Central memory CD8-positive, alpha-beta T cell (primary cell): ENCODE results near the gene PPP1R9B.

Experiments used
- ATAC-seq: fragments of 150-1000 bp; cut with Tn5 transposase; replicated peaks from 2 replicates; pipeline ENCODE4 v1.10.0; 2022; ENCODE audit warnings: mild to moderate bottlenecking, moderate FRiP score, moderate number of reproducible peaks; ENCODE audit not compliant: poor library complexity, severe bottlenecking; ENCODE audit errors: extremely low read depth
- DNase-seq, 2 donors: peaks; one replicate each; pipeline ENCODE4 v3.0.0; 2021; ENCODE audit warnings: low spot score in 2 of 2
- H3K27ac Mint-ChIP-seq: one replicate; pipeline ENCODE4 v1.8.0; 2022; ENCODE audit warnings: low read depth, mild to moderate bottlenecking, moderate library complexity, mixed read lengths
- H3K27me3 Mint-ChIP-seq: one replicate; pipeline ENCODE4 v1.8.0; 2022; ENCODE audit warnings: mixed read lengths
- H3K36me3 Mint-ChIP-seq: one replicate; pipeline ENCODE4 v1.8.0; 2022; ENCODE audit warnings: mild to moderate bottlenecking, moderate library complexity, mixed read lengths; ENCODE audit not compliant: insufficient read depth
- H3K4me1 Mint-ChIP-seq: one replicate; pipeline ENCODE4 v1.8.0; 2022; ENCODE audit warnings: mixed read lengths
- H3K4me3 Mint-ChIP-seq: one replicate; pipeline ENCODE4 v1.8.0; 2022; ENCODE audit warnings: mild to moderate bottlenecking, moderate library complexity, mixed read lengths
- H3K9me3 Mint-ChIP-seq: one replicate; pipeline ENCODE4 v1.8.0; 2022; ENCODE audit warnings: mixed read lengths

Gene PPP1R9B

DNA sequence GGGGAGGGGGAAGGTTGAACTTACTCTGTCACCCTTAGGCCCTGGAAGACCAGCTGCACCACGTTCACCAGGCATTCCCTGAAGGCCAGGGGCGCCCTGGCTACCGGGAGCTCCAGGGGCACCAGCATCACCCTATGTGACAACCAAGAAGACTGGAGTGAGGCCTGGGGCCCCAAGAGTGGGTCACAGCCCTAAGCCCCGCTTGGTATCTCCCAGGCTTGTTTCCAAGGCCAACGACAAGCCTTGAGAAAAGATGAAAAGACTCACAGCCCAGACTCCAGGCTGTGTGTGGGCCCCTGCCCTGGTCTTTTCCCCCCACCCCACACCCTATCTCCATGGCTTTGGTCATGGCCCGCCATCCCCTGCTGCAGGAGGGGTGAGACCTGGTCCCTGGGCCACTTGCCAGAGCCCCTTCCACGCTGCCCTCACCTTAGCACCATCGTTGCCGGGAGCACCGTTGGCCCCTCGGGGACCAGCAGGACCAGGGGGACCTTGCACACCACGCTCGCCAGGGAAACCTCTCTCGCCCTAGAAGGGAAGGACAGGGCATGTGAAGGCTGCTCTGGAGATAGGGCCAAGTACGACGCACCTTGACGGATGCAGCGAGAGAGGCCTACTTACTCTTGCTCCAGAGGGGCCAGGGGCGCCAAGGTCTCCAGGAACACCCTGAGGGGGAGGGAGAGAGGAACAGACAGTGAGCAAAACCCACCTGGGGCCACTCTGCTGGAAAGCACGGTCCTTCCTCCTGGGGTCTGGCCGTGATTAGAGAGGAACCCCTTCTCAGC is 41.1 kb upstream of the PPP1R9B start:
- ATAC-seq (no peak), DNase-seq (no peak)
- H3K27ac Mint-ChIP-seq: no peak overlapping the region
- H3K27me3 Mint-ChIP-seq: peaks cover 31% of the 10 kb centered on the region
- peaks cover 3% of the 10 kb centered on the region for H3K36me3 Mint-ChIP-seq
- no peaks in the 10 kb centered on the region for H3K4me1 Mint-ChIP-seq
- no peak overlapping the region for H3K4me3 Mint-ChIP-seq
- no peaks in the 10 kb centered on the region for H3K9me3 Mint-ChIP-seq

DNA sequence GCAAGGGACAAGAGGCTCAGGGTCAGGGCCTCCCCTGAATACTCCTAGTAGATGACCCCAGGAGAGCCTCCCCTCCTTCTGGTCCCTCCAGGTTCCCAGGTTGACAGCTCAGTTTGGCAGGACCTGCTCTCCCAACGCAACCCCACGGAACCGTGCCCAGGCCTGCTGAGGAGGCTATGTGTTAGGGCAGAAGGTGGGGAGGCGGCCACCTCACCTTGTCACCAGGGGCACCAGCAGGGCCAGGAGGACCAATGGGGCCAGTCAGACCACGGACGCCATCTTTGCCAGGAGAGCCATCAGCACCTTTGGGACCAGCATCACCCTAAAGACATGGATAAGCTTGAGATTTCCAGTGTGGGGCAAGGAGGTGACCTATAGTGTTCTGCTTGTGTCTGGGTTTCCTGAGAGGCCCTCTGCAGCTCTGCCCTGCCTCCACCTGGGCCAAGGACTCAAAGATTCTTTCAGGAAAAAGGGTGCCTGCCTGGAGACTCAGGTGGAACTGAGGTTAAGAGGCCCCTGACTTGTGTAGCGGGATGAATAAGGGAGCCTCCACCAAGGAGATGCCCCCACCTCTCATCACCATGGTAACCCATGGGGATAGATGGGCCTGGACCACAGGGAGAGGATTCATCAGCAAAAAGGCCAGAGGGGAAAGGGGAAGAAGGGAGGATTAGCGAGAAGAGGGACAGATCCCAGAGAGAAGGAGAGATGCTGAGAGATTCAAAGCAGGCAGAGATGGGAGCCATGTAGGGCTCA is 40.3 kb upstream of the PPP1R9B start:
- H3K4me3 Mint-ChIP-seq: no peak overlapping the region
- H3K36me3 Mint-ChIP-seq: peaks cover 3% of the 10 kb centered on the region
- ATAC-seq (no peak), DNase-seq (no peak)
- no peaks in the 10 kb centered on the region for H3K4me1 Mint-ChIP-seq
- no peak overlapping the region for H3K27ac Mint-ChIP-seq
- H3K27me3 Mint-ChIP-seq: peaks cover 31% of the 10 kb centered on the region
- H3K9me3 Mint-ChIP-seq: no peaks in the 10 kb centered on the region

DNA sequence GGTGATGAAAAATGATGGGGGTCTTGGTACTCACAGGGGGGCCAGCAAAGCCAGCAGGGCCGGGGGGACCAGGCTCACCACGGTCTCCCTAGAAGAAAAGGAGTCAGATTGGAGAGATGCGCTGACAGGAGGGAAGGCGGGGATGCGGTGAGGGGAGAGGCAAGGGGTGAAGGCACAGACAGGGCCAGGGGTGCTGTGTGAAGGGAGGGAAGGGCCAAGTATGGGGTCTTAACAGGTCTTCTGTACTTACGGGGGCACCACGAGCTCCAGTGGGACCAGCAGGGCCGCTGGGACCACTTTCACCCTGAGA is 39.8 kb upstream of the PPP1R9B start:
- DNase-seq (no peak), ATAC-seq (no peak)
- peaks cover 3% of the 10 kb centered on the region for H3K36me3 Mint-ChIP-seq
- H3K4me1 Mint-ChIP-seq: no peaks in the 10 kb centered on the region
- peaks cover 31% of the 10 kb centered on the region for H3K27me3 Mint-ChIP-seq
- no peak overlapping the region for H3K27ac Mint-ChIP-seq
- H3K4me3 Mint-ChIP-seq: no peak overlapping the region
- H3K9me3 Mint-ChIP-seq: no peaks in the 10 kb centered on the region

DNA sequence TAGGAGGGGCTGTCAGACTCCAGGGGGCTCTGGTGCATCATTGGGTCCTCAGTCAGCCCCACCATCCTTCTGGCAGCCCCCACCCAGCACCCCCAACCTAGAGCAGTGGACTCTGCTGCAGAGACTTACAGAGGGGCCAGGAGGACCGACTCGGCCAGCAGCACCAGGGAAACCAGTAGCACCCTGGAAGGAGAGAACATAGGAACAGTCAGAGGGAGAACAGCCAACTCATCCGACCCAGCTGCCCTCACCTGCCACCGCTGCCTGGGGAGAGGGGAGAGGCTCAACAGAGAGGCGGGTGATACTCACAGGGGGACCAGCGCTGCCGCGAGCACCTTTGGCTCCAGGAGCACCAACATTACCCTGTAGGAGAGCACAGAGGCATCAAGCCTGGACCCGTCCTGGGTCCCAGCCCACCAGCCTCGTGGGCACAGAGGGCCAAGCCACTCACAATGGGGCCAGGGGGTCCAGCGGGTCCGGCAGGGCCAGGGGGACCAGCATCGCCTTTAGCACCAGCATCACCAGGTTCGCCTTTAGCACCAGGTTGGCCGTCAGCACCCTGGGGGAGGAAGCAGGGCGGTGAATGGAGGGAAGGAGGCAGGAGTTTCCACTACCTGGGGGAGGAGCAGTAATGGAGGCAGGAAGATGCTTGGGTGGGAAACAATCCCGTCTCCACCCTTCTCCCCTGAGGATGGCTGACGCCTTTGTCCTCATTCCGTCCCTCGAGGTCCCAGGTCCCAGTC is 39.2 kb upstream of the PPP1R9B start:
- no peaks in the 10 kb centered on the region for H3K9me3 Mint-ChIP-seq
- H3K4me1 Mint-ChIP-seq: no peaks in the 10 kb centered on the region
- ATAC-seq: no peak
- DNase-seq: no peak
- H3K4me3 Mint-ChIP-seq: no peak overlapping the region
- H3K27ac Mint-ChIP-seq: no peak overlapping the region
- H3K36me3 Mint-ChIP-seq: peaks cover 3% of the 10 kb centered on the region
- H3K27me3 Mint-ChIP-seq: peaks cover 31% of the 10 kb centered on the region

DNA sequence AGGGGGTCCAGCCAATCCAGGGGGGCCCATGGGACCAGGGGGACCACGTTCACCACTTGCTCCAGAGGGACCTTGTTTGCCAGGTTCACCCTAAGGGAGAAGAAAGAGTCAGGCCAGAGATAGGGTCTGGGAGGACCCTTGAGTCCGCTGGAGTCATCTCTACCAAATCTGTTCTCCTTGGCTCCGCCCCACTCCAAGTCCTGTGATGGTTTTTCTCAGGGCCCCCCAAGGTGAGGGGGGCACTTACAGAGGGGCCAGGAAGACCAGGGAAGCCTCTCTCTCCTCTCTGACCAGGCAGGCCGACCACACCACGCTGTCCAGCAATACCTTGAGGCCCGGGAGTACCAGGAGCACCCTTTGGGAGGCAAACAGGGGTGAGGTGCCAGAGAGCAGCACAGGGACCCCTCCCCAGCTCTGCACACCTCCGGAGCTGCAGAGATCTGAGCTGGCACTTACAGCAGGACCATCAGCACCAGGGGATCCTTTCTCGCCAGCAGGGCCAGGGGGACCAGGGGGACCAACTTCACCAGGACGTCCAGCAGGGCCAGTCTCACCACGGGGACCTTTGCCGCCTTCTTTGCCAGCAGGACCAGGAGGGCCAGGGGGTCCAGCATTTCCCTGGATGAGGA is 38.6 kb upstream of the PPP1R9B start:
- Mint-ChIP-seq H3K4me1 (peaks cover 2% of the 10 kb centered on the region), H3K27ac (no peak overlapping the region)
- DNase-seq: no peak

DNA sequence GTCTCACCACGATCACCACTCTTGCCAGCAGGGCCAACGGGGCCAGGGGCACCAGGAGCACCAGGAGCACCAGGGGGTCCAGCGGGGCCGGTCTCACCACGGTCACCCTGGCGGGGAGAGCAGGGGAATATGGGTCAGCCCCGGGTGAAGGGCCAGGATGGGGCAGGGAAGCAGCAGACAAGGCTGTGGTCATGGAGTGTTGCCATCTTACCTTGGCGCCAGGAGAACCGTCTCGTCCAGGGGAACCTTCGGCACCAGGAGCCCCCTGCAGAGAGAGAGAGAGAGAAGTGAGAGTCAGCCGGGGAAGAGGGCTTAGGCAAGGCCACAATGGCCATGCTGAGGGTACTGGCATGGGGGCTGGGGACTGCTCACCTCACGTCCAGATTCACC is 38.0 kb upstream of the PPP1R9B start:
- H3K9me3 Mint-ChIP-seq: no peaks in the 10 kb centered on the region
- H3K27ac Mint-ChIP-seq: no peak overlapping the region
- no peak for DNase-seq
- H3K27me3 Mint-ChIP-seq: peaks cover 23% of the 10 kb centered on the region
- H3K4me1 Mint-ChIP-seq: peaks cover 7% of the 10 kb centered on the region
- no peak overlapping the region for H3K4me3 Mint-ChIP-seq
- peaks cover 3% of the 10 kb centered on the region for H3K36me3 Mint-ChIP-seq
- no peak for ATAC-seq

More for the DNA sequence above, 38.6 kb upstream of the PPP1R9B start:
- Mint-ChIP-seq H3K27me3 (peaks cover 28% of the 10 kb centered on the region), H3K9me3 (no peaks in the 10 kb centered on the region), H3K36me3 (peaks cover 3% of the 10 kb centered on the region), H3K4me3 (no peak overlapping the region)
- no peak for ATAC-seq

DNA sequence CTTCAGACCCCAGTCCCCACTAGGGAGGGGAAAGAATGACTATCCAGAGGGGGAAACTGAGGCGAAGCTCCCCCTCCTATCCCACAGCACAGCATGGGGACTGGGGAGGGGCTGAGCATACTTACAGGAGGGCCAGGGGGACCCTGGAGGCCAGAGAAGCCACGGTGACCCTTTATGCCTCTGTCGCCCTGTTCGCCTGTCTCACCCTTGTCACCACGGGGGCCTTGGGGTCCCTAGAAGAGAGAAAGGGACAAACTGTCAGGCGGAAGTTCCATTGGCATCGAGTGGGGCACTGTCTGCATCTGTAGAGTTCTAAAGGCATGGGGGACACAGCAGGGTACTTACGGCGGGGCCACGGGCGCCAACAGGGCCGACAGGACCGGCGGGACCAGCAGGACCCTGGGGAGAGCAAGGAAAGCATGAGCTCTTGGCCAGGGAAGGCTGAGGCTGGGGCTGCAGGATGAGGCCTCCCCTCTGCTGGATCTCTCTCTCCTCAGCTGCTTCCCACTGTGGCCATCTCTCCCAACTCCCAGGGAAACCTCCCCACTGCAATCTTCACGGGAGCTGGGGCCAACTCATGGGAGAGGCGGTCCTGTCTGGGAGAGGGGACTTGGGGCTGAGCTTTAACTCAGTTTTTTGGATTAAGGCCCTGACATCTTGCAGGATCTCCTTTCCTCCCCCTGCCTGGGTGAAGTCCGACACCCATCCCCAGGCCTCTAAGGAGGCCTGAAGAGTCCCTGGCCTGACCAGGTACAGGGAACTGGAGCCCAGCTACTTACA is 37.5 kb upstream of the PPP1R9B start:
- Mint-ChIP-seq H3K9me3 (no peaks in the 10 kb centered on the region), H3K27ac (no peak overlapping the region)

DNA sequence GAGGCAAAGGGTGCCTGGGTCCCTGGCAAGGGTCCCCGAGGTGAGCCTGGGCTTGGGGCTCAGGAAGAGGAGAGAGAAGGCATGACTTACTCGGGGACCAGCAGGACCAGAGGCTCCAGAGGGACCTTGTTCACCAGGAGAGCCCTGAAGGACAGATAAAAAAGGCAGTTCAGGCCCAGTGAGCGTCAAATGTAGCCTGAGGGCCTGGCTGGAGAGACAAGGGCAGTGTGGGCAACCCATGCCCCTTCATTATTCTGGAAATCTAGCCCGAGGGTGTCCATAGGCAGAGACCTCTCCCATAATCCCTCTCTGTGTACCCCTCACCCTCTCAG is 36.9 kb upstream of the PPP1R9B start:
- Mint-ChIP-seq H3K4me3 (no peak overlapping the region), H3K36me3 (peaks cover 3% of the 10 kb centered on the region), H3K27ac (no peak overlapping the region), H3K4me1 (peaks cover 9% of the 10 kb centered on the region), H3K9me3 (no peaks in the 10 kb centered on the region), H3K27me3 (peaks cover 21% of the 10 kb centered on the region)
- no peak for DNase-seq
- ATAC-seq: no peak

More for the DNA sequence above, 37.5 kb upstream of the PPP1R9B start:
- Mint-ChIP-seq H3K27me3 (peaks cover 21% of the 10 kb centered on the region), H3K4me1 (peaks cover 9% of the 10 kb centered on the region), H3K36me3 (peaks cover 3% of the 10 kb centered on the region), H3K4me3 (no peak overlapping the region)
- no peak for DNase-seq
- no peak for ATAC-seq

DNA sequence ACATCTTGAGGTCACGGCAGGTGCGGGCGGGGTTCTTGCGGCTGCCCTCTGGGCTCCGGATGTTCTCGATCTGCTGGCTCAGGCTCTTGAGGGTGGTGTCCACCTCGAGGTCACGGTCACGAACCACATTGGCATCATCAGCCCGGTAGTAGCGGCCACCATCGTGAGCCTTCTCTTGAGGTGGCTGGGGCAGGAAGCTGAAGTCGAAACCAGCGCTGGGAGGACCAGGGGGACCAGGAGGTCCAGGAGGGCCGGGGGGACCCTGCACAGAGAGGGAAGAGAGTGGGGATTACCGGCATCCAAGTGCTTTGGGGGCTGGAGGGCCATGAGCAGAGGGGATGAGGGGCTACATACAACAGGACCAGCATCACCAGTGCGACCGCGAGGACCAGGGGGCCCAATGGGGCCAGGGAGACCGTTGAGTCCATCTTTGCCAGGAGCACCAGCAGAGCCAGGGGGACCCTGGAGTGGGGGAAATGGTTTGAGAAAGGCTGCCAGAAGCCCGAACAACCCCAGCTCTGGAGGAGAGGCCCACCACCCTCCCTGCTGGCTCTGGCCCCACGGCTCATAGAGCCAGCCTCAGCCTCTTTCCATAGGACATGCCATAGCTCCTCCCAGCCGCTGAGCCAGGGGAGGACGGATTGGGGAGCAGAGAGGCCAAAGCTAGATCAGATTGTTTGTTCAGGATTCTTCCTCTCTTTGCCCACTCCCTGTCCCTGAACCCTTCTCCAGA is 36.4 kb upstream of the PPP1R9B start:
- ATAC-seq (no peak), DNase-seq (no peak)
- H3K36me3 Mint-ChIP-seq: peaks cover 3% of the 10 kb centered on the region
- H3K4me1 Mint-ChIP-seq: peaks cover 9% of the 10 kb centered on the region
- H3K4me3 Mint-ChIP-seq: no peak overlapping the region
- H3K27ac Mint-ChIP-seq: no peak overlapping the region
- no peaks in the 10 kb centered on the region for H3K9me3 Mint-ChIP-seq
- H3K27me3 Mint-ChIP-seq: peaks cover 21% of the 10 kb centered on the region

DNA sequence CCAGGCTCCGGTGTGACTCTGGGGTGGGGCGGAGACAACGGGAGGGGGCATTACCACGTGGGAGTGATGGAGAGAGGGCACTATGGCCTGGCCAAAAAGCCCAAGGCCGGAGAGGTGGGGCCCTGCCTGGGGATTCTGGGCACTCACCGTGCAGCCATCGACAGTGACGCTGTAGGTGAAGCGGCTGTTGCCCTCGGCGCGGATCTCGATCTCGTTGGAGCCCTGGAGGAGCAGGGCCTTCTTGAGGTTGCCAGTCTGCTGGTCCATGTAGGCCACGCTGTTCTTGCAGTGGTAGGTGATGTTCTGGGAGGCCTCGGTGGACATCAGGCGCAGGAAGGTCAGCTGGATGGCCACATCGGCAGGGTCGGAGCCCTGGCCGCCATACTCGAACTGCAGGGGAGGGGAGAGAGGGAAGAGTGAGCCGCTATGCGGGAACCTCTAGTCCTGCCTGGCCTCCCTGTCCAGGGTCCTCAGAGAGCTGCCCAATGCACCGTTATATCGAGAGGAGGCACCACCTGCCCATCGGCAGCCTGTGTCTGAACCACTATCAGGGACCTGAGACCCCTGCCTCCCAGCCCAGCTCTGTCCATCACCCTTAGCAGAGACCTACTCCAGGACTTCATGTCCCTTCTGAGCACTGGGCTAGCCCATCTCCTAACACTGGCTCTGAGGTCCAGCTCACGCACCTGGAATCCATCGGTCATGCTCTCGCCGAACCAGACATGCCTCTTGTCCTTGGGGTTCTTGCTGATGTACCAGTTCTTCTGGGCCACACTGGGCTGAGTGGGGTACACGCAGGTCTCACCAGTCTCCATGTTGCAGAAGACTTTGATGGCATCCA is 35.4 kb upstream of the PPP1R9B start:
- H3K36me3 Mint-ChIP-seq: peaks cover 1% of the 10 kb centered on the region
- ATAC-seq: no peak
- no peak for DNase-seq
- peaks cover 9% of the 10 kb centered on the region for H3K4me1 Mint-ChIP-seq
- H3K4me3 Mint-ChIP-seq: no peak overlapping the region
- H3K27ac Mint-ChIP-seq: no peak overlapping the region
- no peaks in the 10 kb centered on the region for H3K9me3 Mint-ChIP-seq
- H3K27me3 Mint-ChIP-seq: peaks cover 21% of the 10 kb centered on the region
